GM21447 (cell line): ENCODE results near the gene B3GNT2.

Source experiments
- ATAC-seq: cut with Tn5 transposase; IDR thresholded peaks from one replicate; pipeline ENCODE4 v1.9.1; 2021; ENCODE audit not compliant: unreplicated experiment

Gene B3GNT2

GRCh38 chr2:62204998-62205496, 9.1 kb downstream of the B3GNT2 start:
- ATAC-seq, result no peak

DNA sequence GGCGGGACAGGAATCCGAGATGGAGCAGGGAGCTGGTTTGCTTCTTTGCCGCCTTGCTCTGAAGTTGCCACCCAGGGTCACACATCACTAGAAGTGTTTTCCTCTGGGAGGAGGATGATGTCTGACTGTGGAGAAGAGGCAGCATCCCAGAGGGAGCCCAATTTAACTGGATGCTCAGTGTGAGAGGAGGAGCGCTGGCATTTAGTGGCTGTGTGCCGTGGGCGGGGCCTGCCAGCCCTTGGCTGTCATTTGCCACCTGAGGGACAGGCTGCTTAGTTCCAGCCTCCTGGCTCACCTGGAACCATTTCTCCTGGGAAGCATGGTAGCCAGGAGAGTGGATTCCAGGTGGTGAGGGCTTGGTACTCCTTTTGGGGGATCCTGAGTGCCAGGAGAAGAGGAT, 9.6 kb downstream of the B3GNT2 start:
- no peak for ATAC-seq

DNA sequence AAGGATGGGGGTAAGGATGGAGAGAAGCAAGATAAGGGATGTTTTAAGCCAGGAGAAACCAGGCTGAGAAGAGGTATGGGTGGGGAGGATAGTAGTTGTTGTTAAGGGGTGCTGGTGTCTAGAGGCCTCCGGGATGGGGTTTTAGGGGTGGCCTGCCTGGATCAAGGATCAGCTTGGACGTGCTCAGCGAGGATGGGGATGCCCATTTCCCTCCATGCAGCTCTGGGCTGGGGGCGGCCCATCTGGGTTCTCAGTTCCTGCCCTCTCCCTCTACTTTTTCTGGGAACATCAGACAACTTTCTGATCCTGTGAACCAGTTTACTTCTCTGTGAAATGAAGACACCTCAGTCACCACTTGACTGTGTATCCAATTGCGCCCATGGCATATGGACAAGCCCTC, 10.1 kb downstream of the B3GNT2 start:
- ATAC-seq, result no peak

DNA sequence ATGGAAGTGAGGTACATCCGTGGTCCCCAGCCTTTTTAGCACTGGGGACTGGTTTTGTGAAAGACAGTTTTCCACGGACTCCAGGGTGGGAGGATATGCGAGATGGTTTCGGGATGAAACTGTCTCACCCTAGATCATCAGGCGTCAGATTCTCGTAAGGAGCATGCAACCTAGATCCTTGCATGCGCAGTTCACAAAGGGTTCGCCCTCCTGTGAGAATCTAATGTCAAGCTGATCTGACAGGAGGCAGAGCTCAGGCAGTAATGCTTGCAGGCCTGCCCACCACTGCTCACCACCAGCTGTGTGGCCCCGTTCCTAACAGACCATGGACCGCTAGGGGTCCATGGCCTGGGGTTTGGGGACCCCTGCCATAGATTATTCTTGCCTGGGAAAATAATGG, 11.6 kb downstream of the B3GNT2 start:
- no peak for ATAC-seq

- ATAC-seq, result no peak
Measured at GRCh38 chr2:62208074-62208757, 12.3 kb downstream of the B3GNT2 start.

DNA sequence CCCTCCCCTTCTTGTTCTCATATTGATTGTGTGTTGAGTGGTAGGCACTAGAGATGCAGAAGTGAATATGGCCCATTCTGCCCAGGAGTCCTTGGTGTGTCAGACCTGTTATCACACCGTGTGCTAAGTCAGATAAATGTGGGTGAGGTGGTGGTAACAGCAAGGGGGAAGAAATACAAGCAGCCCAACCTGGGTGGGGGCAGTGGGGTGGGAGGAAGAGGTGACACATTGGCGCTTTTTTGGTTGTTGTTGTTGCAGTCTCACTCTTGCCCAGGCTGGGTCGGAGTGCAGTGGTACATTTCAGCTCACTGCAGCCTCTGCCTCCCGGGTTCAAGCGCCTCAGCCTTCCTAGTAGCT, 12.8 kb downstream of the B3GNT2 start:
- no peak for ATAC-seq

GRCh38 chr2:62209427-62209991, 13.6 kb downstream of the B3GNT2 start:
- ATAC-seq, result no peak

DNA sequence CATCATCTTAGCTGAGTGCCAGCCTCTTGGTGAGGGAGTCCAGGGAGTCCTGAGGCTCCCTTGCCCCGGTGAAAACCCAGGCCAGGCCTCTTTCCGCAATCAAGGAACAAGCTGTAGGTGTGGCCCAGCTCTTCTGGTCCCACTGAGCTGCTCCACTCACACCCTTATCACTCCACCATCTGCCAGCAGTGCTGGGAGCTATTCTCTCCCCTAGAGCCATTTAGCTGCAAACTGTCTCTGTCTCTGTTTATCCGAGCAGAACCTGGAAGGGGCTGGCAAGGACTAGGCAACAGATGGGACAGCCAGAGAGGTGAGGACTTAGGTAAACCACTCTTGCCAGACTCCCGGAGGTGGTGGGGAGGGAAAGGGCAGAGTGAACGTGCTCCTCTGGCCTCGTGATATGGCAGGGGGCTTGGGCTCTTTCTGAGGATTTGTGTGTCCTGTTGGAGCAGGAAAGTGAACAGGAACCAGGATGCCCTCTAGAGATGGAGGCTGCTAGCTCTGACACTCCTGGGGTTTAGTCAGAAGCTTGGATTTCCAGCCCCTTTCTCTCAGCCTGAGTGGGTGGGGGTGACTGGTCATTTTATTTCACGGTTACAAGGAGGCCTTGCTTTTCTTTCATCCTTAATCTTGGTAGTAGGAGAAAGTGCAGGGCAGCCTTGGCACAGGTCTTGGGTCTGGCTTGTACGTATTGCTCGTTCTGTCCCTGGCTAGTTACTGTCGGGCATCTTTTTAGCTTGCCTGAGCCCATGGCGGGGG, 19.6 kb downstream of the B3GNT2 start:
- ATAC-seq, result no peak

- no peak for ATAC-seq
Measured at GRCh38 chr2:62216113-62216512, 20.2 kb downstream of the B3GNT2 start.

GRCh38 chr2:62216616-62217015, 20.7 kb downstream of the B3GNT2 start:
- no peak for ATAC-seq

DNA sequence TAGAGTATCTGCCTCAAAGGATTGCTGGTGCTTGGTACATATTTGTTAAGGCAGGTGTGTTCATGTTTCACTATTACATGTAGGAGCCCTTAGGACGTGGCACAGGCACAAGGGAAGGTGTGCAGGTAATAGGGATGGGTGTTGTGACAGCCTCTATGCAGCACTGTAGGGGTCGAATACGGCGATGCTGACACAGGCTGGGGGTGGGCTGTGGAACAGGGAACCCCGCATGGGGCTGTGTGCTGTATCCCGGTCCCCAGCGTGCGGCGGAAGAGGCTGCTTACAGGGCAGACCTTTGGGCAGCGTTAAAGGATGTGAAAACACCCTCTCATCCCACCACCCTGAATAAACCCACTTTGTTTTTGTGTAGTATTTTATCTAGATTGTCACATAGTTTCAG, 21.5 kb downstream of the B3GNT2 start:
- no peak for ATAC-seq

- no peak for ATAC-seq
Measured at GRCh38 chr2:62217970-62218369, 22.1 kb downstream of the B3GNT2 start.

- ATAC-seq, result no peak
Measured at GRCh38 chr2:62219407-62220159, 23.7 kb downstream of the B3GNT2 start.

- no peak for ATAC-seq
Measured at GRCh38 chr2:62221141-62221540, 25.2 kb downstream of the B3GNT2 start.

DNA sequence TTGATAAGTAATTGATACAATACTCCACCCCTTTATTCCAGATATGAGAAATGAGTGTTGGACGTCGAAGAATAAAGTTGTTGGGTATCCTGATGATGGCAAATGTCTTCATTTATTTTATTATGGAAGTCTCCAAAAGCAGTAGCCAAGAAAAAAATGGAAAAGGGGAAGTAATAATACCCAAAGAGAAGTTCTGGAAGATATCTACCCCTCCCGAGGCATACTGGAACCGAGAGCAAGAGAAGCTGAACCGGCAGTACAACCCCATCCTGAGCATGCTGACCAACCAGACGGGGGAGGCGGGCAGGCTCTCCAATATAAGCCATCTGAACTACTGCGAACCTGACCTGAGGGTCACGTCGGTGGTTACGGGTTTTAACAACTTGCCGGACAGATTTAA, 26.3 kb downstream of the B3GNT2 start:
- ATAC-seq, result no peak

DNA sequence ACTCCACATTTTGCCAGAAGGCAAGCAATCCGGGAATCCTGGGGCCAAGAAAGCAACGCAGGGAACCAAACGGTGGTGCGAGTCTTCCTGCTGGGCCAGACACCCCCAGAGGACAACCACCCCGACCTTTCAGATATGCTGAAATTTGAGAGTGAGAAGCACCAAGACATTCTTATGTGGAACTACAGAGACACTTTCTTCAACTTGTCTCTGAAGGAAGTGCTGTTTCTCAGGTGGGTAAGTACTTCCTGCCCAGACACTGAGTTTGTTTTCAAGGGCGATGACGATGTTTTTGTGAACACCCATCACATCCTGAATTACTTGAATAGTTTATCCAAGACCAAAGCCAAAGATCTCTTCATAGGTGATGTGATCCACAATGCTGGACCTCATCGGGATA, 26.8 kb downstream of the B3GNT2 start:
- ATAC-seq, result no peak

DNA sequence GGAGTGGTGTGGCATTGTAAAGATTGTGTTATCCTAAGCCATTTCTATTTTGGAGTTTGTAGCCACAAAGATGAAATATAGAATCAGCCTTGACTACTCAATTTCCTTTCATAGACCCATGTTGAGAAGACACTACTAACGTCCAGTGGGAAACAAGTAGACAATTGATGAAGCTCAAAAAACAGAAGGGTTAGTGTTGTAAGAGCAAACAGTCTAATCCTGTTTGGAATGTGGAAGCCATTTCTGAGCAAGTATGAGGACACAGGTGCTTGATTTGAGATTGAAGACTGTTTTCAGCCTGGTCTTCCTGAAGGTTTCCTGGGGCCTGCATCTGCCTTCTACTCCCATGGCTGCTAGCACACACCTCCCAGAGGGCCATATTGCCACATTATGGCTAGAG, 29.1 kb downstream of the B3GNT2 start:
- no peak for ATAC-seq

GRCh38 chr2:62227386-62228075, 31.6 kb downstream of the B3GNT2 start:
- ATAC-seq, result no peak

DNA sequence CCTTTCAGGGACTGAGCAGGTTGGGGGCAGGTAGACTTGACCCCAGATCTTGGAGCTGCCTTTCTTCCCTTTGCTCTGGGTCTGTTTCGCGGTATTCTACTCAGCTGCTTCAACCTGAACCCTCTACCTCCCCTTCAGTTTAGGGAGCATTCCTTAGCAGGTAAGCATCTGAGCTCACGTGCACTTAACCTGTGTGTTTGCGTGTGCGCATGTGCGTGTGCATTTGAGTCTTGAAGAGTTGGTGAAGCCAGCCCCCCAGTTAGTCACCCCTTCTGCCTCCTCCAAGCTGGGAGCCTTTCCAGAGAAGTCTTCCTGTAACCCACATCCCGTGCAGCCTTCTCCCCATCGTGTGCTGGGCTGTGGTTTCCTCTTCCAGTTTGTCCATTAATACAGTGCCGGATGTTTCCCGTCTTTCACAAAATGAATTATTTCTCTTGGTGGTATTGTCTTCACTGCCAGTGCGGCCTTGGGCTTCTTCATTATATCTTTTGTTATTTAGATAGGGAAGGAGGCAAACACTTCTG, 33.2 kb downstream of the B3GNT2 start:
- ATAC-seq, result no peak

DNA sequence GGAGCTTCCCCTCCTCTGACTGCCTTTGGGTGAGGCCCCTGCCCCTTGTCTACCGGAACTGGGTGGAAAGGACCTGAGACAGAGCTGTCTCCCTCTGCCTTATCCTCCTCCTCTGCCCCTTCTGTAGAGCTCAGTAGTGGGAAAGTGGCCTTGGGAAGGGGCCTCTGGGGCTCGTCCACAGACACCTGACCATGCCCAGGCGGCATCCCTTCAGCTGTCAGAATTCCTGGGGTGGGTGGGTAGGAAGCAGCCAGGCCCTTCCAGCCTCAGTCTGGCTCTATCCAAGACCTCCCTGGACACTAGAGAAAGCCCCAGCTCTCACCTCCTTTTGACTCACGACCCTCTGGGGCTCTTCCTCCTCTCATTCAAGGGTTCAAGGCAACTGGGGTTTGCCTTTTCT, 35.6 kb downstream of the B3GNT2 start:
- no peak for ATAC-seq
